Measurements from ENCODE around the gene CHAT. TPM values are rescaled to one million over a fixed set of nuclear protein-coding genes. Genes with fewer than 3 reads are reported as not detected.

The CHAT gene
- total RNA-seq, 1 experiment from 2014 or later = not detected

GRCh38 chr10:49647554-49647953 lies 33.7 kb downstream of the CHAT start:
- Histone ChIP-seq H3K9me2 (ENCODE audit: insufficient read depth) (no peaks in the 10 kb centered on the region), H3K4me1 (ENCODE audit: control insufficient read depth in 1 of 2, insufficient read depth in 2 of 2, low read length in 2 of 2) (no peaks in the 10 kb centered on the region), H2AFZ (ENCODE audit: low read depth, low read length, poor library complexity, severe bottlenecking) (no peak overlapping the region), H3K4me3 (replicated peaks in 1 of 2; ENCODE audit: low read depth in 1 of 2, low read length in 2 of 2) (no peak overlapping the region), H3K36me3 (ENCODE audit: control insufficient read depth in 1 of 2, insufficient read depth in 2 of 2, low read length in 2 of 2) (no peaks in the 10 kb centered on the region), H4K20me1 (ENCODE audit: insufficient read depth) (no peaks in the 10 kb centered on the region), H3K9me3 (ENCODE audit: control insufficient read depth in 1 of 2, insufficient read depth in 1 of 2, low read depth in 1 of 2, low read length in 2 of 2) (no peaks in the 10 kb centered on the region), H3K9ac (ENCODE audit: low read length) (no peak overlapping the region), H3K27ac (ENCODE audit: low read depth, low read length) (no peak overlapping the region), H3K79me2 (ENCODE audit: insufficient read depth, low read length) (no peaks in the 10 kb centered on the region), H3K27me3 (ENCODE audit: insufficient read depth, low read length) (peaks cover 5% of the 10 kb centered on the region; the same call in 1 of the 2 replicates), H3K4me2 (ENCODE audit: low read length) (no peak overlapping the region)
- ChIA-PET RAD21 (ENCODE audit: low non-redundant PET in 1 of 2, low total read pairs in 2 of 2, uncharacterized antibody in 2 of 2, unreplicated experiment in 2 of 2) (no interaction called here), POLR2A (no interaction called here), CTCF (no interaction called here)
- no peak for ATAC-seq
- TF ChIP-seq POLR2A (IDR thresholded peaks at IDR 0.05; ENCODE audit: borderline replicate concordance, extremely low read depth, insufficient read depth, insufficient read length) (no peak), ATF3 (IDR thresholded peaks at IDR 0.05) (no peak), EZH2phosphoT487 (IDR thresholded peaks at IDR 0.05; ENCODE audit: borderline replicate concordance) (no peak), ZFX (IDR thresholded peaks at IDR 0.05) (no peak), TCF7L2 (IDR thresholded peaks at IDR 0.05; ENCODE audit: borderline replicate concordance, extremely low read depth, insufficient read depth, insufficient read length) (no peak), POLR2AphosphoS5 (IDR thresholded peaks at IDR 0.05; ENCODE audit: low read depth, low read length) (no peak), ELF1 (IDR thresholded peaks at IDR 0.05; ENCODE audit: borderline replicate concordance, low read depth) (no peak), SP1 (IDR thresholded peaks at IDR 0.05; ENCODE audit: low read depth) (no peak), ZBTB33 (IDR thresholded peaks at IDR 0.05; ENCODE audit: extremely low read depth, insufficient replicate concordance, low read length) (no peak), EZH2 (IDR thresholded peaks at IDR 0.05) (no peak), RAD21 (IDR thresholded peaks at IDR 0.05; ENCODE audit: low read depth) (no peak), YY1 (IDR thresholded peaks at IDR 0.05; ENCODE audit: extremely low read depth, insufficient replicate concordance, low read depth, low read length) (no peak), EGR1 (IDR thresholded peaks at IDR 0.05; ENCODE audit: low read depth) (no peak), CTCF (IDR thresholded peaks at IDR 0.05 in 2 of 3, conservative IDR thresholded peaks at IDR 0.05 in 1 of 3; ENCODE audit: borderline replicate concordance in 1 of 3, insufficient read depth in 1 of 3, low read depth in 2 of 3, low read length in 2 of 3) (no peak)
- BruUV-seq (replicated peaks) = no TSS peak
- DNase-seq (ENCODE audit: low read depth, low spot score) = no peak
- intact Hi-C loops (cut with micrococcal nuclease) = no loop called here

Data from HCT116 (cell line).